ENCODE data around the gene TTLL11.

DNA sequence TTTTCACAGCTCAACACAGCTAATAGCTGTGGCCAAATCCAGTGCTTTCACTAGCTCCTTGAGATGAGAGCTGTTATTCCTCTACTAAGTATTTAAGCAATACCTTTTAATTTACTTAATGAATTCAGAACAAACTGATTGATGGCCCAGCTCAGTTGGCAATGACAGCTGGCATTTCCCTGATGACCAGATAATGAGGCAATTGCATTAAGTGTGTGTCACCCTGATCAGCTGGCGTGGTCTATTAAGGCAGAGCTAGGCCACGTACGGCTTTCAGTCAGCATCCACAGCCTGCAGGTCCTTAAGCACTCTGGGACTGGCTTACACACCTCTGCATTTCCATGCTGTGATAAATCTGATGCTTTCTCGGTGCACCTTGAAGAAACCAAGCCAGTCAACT lies 34.4 kb downstream of the TTLL11 start:
- TF ChIP-seq CTCF (IDR thresholded peaks at IDR 0.05; ENCODE audit: low read depth, low read length, poor library complexity, severe bottlenecking) (no peak), EZH2phosphoT487 (IDR thresholded peaks at IDR 0.05; ENCODE audit: borderline replicate concordance, low read length) (no peak)

Data from DOHH2 (cell line).